Activated naive CD4-positive, alpha-beta T cell treated with anti-CD3 and anti-CD28 coated beads, Interleukin-2, amount 50 U/mL, for 16 hours (primary cell): Measurements from ENCODE around the gene CCNG1.
"Not testable (repeated sequence)": the region's sequence is repeated elsewhere in the genome, so short reads cannot be mapped to it uniquely, and the experiment has no call there.

Experiments
- DNase-seq: peaks from one replicate; pipeline ENCODE4 v3.0.0-alpha.2; 2020

Gene CCNG1

GRCh38 chr5:163445345-163445744 is 8.0 kb downstream of the CCNG1 start:
- DNase-seq, result no peak

- no peak for DNase-seq
Measured at GRCh38 chr5:163447191-163447590, 9.8 kb downstream of the CCNG1 start.

GRCh38 chr5:163447875-163448274 is 10.5 kb downstream of the CCNG1 start:
- no peak for DNase-seq

GRCh38 chr5:163448491-163448890 is 11.1 kb downstream of the CCNG1 start:
- DNase-seq, result no peak

GRCh38 chr5:163451489-163451888 is 14.1 kb downstream of the CCNG1 start:
- DNase-seq, result no peak

GRCh38 chr5:163453705-163454104 is 16.3 kb downstream of the CCNG1 start:
- no peak for DNase-seq

GRCh38 chr5:163455406-163455805 is 18.0 kb downstream of the CCNG1 start:
- DNase-seq, result not testable (repeated sequence)

GRCh38 chr5:163456029-163456589 is 18.7 kb downstream of the CCNG1 start:
- DNase-seq, result no peak

GRCh38 chr5:163456840-163457239 is 19.4 kb downstream of the CCNG1 start:
- DNase-seq, result no peak

- DNase-seq, result no peak
Measured at GRCh38 chr5:163458778-163459385, 21.5 kb downstream of the CCNG1 start.

GRCh38 chr5:163459462-163459818 is 22.0 kb downstream of the CCNG1 start:
- DNase-seq, result no peak

- DNase-seq, result peak; percentile 93
Measured at GRCh38 chr5:163459819-163460561, 22.6 kb downstream of the CCNG1 start, which contains the start of gene NUDCD2. NUDCD2 (minus strand) TSS chr5:163460102; CDS start chr5:163460050, 52 bp downstream.

- no peak for DNase-seq
Measured at GRCh38 chr5:163460562-163461171, 23.3 kb downstream of the CCNG1 start, which contains the start of gene HMMR. HMMR (plus strand) TSS chr5:163460632; CDS start chr5:163460693, 61 bp downstream.

- DNase-seq, result no peak
Measured at GRCh38 chr5:163463063-163463435, 25.7 kb downstream of the CCNG1 start.

- DNase-seq, result no peak
Measured at GRCh38 chr5:163467682-163468081, 30.3 kb downstream of the CCNG1 start.

GRCh38 chr5:163473635-163474243 is 36.3 kb downstream of the CCNG1 start:
- no peak for DNase-seq

- no peak for DNase-seq
Measured at GRCh38 chr5:163475411-163475810, 38.0 kb downstream of the CCNG1 start.

- DNase-seq, result no peak
Measured at GRCh38 chr5:163478126-163478981, 41.0 kb downstream of the CCNG1 start.

GRCh38 chr5:163478982-163479271 is 41.5 kb downstream of the CCNG1 start:
- DNase-seq, result no peak

- DNase-seq, result no peak
Measured at GRCh38 chr5:163489055-163489744, 51.8 kb downstream of the CCNG1 start.

- DNase-seq, result no peak
Measured at GRCh38 chr5:163489745-163490075, 52.3 kb downstream of the CCNG1 start.
